Measurements from ENCODE around the gene NCAN. TPM values are rescaled to one million over a fixed set of nuclear protein-coding genes. Genes with fewer than 3 reads are reported as not detected.

Gene NCAN
- total and polyA plus RNA-seq, 2 of the 13 experiments (the other 11 are each of a cell fraction or from before 2014, with no cell fraction given) = not detected

DNA sequence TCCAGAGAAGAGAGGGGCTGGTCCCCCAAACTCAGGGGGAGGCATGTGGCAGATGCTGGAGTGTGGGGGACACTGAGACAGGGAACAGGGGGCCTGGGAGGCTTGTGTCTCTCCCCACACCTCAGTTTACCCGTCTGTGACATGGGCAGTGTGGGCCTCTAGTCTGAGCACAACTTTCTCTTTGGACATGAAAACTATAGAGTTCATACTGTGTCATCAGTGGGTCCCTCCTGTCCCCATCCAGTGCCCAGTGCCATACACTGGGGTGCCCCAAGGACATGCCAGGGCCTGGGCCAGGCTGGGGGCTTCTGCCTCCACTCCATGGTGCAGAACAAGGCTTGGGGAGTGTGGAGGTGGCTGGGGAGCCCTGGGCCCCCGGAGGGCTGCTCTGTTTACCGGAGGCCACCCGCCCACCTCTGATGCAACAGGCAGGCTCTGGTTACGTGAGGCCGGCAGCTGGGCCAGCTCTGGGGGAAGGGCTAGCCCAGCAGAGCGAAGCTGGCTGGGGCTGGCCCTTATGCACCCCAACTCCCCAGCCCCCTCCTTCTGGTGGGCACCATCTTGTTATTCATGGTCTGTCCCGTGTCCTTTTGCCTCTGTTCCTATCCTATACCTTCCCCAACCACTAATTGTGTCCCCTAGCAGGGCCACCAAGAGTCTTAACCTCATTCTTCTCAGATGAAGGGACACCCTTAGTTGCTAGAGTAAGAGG lies 39.8 kb upstream of the NCAN start (continued):
- TF ChIP-seq SP1 (IDR thresholded peaks at IDR 0.05) = no peak
- peak; percentile 53; the same call in 1 of the 2 replicates for TF ChIP-seq SP1 (CRISPR knock-in tag; IDR thresholded peaks at IDR 0.05)
- TF ChIP-seq ZNF790 (CRISPR knock-in tag; IDR thresholded peaks at IDR 0.05; ENCODE audit: borderline replicate concordance) = no peak
- TF ChIP-seq DRAP1 (CRISPR knock-in tag; IDR thresholded peaks at IDR 0.05) = no peak
- TF ChIP-seq NCOA5 (CRISPR knock-in tag; IDR thresholded peaks at IDR 0.05) = no peak
- peak; percentile 92 for TF ChIP-seq TFAP4 (IDR thresholded peaks at IDR 0.05; ENCODE audit: borderline replicate concordance, low read depth)
- TF ChIP-seq FOXA1 (IDR thresholded peaks at IDR 0.05) = no peak
- peak; percentile 95 for TF ChIP-seq FOXA1 (CRISPR knock-in tag; IDR thresholded peaks at IDR 0.05)
- TF ChIP-seq, protein P1, sequence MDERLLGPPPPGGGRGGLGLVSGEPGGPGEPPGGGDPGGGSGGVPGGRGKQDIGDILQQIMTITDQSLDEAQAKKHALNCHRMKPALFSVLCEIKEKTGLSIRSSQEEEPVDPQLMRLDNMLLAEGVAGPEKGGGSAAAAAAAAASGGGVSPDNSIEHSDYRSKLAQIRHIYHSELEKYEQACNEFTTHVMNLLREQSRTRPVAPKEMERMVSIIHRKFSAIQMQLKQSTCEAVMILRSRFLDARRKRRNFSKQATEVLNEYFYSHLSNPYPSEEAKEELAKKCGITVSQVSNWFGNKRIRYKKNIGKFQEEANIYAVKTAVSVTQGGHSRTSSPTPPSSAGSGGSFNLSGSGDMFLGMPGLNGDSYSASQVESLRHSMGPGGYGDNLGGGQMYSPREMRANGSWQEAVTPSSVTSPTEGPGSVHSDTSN (CRISPR knock-in tag; IDR thresholded peaks at IDR 0.05) = no peak
- TF ChIP-seq ZNF234 (CRISPR knock-in tag; conservative IDR thresholded peaks at IDR 0.05) = no peak
- TF ChIP-seq, protein P2, sequence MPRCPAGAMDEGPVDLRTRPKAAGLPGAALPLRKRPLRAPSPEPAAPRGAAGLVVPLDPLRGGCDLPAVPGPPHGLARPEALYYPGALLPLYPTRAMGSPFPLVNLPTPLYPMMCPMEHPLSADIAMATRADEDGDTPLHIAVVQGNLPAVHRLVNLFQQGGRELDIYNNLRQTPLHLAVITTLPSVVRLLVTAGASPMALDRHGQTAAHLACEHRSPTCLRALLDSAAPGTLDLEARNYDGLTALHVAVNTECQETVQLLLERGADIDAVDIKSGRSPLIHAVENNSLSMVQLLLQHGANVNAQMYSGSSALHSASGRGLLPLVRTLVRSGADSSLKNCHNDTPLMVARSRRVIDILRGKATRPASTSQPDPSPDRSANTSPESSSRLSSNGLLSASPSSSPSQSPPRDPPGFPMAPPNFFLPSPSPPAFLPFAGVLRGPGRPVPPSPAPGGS (CRISPR knock-in tag; IDR thresholded peaks at IDR 0.05) = no peak
- TF ChIP-seq NR2F6 (IDR thresholded peaks at IDR 0.05) = no peak
- peak; percentile 81 for TF ChIP-seq NR2F6 (CRISPR knock-in tag; IDR thresholded peaks at IDR 0.05)
- TF ChIP-seq PAF1 (CRISPR knock-in tag; IDR thresholded peaks at IDR 0.05) = no peak
- no peak for TF ChIP-seq THAP8 (CRISPR knock-in tag; IDR thresholded peaks at IDR 0.05; ENCODE audit: borderline replicate concordance)
- TF ChIP-seq ZNF564 (CRISPR knock-in tag; IDR thresholded peaks at IDR 0.05) = peak; percentile 68; the same call in 1 of the 2 replicates
- 0 out of 2 replicates have a peak, but pooled peaks have one; percentile 86 for TF ChIP-seq KDM4B (CRISPR knock-in tag; IDR thresholded peaks at IDR 0.05)
- TF ChIP-seq, protein P3, sequence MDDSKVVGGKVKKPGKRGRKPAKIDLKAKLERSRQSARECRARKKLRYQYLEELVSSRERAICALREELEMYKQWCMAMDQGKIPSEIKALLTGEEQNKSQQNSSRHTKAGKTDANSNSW (CRISPR knock-in tag; IDR thresholded peaks at IDR 0.05; ENCODE audit: borderline replicate concordance) = no peak
- no peak for TF ChIP-seq ZNF678 (CRISPR knock-in tag; IDR thresholded peaks at IDR 0.05)
- TF ChIP-seq JDP2 (CRISPR knock-in tag; IDR thresholded peaks at IDR 0.05; ENCODE audit: borderline replicate concordance) = no peak
- TF ChIP-seq ZNF382 (CRISPR knock-in tag; IDR thresholded peaks at IDR 0.05; ENCODE audit: borderline replicate concordance) = no peak
- no peak for TF ChIP-seq IKZF1 (IDR thresholded peaks at IDR 0.05)
- peak; percentile 63 for TF ChIP-seq FOSL2 (CRISPR knock-in tag; IDR thresholded peaks at IDR 0.05)
- no peak for TF ChIP-seq ZFAT (CRISPR knock-in tag; conservative IDR thresholded peaks at IDR 0.05)
- TF ChIP-seq SMAD1 (CRISPR knock-in tag; IDR thresholded peaks at IDR 0.05; ENCODE audit: borderline replicate concordance, low read depth) = no peak
- TF ChIP-seq ZNF83 (CRISPR knock-in tag; IDR thresholded peaks at IDR 0.05; ENCODE audit: borderline replicate concordance) = no peak
- TF ChIP-seq, protein P4, sequence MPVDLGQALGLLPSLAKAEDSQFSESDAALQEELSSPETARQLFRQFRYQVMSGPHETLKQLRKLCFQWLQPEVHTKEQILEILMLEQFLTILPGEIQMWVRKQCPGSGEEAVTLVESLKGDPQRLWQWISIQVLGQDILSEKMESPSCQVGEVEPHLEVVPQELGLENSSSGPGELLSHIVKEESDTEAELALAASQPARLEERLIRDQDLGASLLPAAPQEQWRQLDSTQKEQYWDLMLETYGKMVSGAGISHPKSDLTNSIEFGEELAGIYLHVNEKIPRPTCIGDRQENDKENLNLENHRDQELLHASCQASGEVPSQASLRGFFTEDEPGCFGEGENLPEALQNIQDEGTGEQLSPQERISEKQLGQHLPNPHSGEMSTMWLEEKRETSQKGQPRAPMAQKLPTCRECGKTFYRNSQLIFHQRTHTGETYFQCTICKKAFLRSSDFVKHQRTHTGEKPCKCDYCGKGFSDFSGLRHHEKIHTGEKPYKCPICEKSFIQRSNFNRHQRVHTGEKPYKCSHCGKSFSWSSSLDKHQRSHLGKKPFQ (CRISPR knock-in tag; IDR thresholded peaks at IDR 0.05; ENCODE audit: insufficient replicate concordance) = no peak

Measured in HepG2 (cell line).